Epithelial cell of prostate (primary cell): Measurements from ENCODE around the gene TNFRSF4.
"Not testable (repeated sequence)": the region's sequence is repeated elsewhere in the genome, so short reads cannot be mapped to it uniquely, and the experiment has no call there.

Experiments used
- DNase-seq: peaks from one replicate; pipeline ENCODE4 v3.0.0-alpha.2; 2011; ENCODE audit warnings: low read depth, low spot score
- H3K27ac ChIP-seq: fragments of 450-650 bp; 2 replicates; pipeline ENCODE4 v1.5.1; 2017; ENCODE audit warnings: mild to moderate bottlenecking

Gene TNFRSF4

GRCh38 chr1:1185101-1185765 is 28.7 kb downstream of the TNFRSF4 start:
- no peak overlapping the region for H3K27ac ChIP-seq
- no peak for DNase-seq

GRCh38 chr1:1183833-1184775 is 29.8 kb downstream of the TNFRSF4 start:
- no peak overlapping the region for H3K27ac ChIP-seq
- DNase-seq: no peak

- no peak for DNase-seq
- no peak overlapping the region for H3K27ac ChIP-seq
These were observed 30.7 kb downstream of the TNFRSF4 start for GRCh38 chr1:1183221-1183747.

- no peak overlapping the region for H3K27ac ChIP-seq
- DNase-seq: no peak
These were observed 31.3 kb downstream of the TNFRSF4 start for GRCh38 chr1:1182491-1183220.

GRCh38 chr1:1181938-1182410 is 32.0 kb downstream of the TNFRSF4 start:
- DNase-seq: no peak
- H3K27ac ChIP-seq: no peak overlapping the region

GRCh38 chr1:1181129-1181937 is 32.6 kb downstream of the TNFRSF4 start:
- DNase-seq: no peak
- no peak overlapping the region for H3K27ac ChIP-seq

- DNase-seq: no peak
- H3K27ac ChIP-seq: no peak overlapping the region
These were observed 33.7 kb downstream of the TNFRSF4 start for GRCh38 chr1:1179983-1180861.

- DNase-seq: no peak
- H3K27ac ChIP-seq: no peak overlapping the region
These were observed 34.5 kb downstream of the TNFRSF4 start for GRCh38 chr1:1179346-1179982.

- no peak overlapping the region for H3K27ac ChIP-seq
- no peak for DNase-seq
These were observed 35.1 kb downstream of the TNFRSF4 start for GRCh38 chr1:1178794-1179331.

GRCh38 chr1:1177452-1178206 is 36.3 kb downstream of the TNFRSF4 start:
- no peak overlapping the region for H3K27ac ChIP-seq
- DNase-seq: no peak

GRCh38 chr1:1176931-1177330 is 37.0 kb downstream of the TNFRSF4 start:
- no peak for DNase-seq
- H3K27ac ChIP-seq: no peak overlapping the region

- not testable (repeated sequence) for DNase-seq, H3K27ac ChIP-seq
These were observed 37.7 kb downstream of the TNFRSF4 start for GRCh38 chr1:1176063-1176761.

- H3K27ac ChIP-seq: no peak overlapping the region
- no peak for DNase-seq
These were observed 38.5 kb downstream of the TNFRSF4 start for GRCh38 chr1:1175221-1176062.

GRCh38 chr1:1173793-1174415 is 40.0 kb downstream of the TNFRSF4 start, which contains the start of gene TTLL10:
TTLL10 (plus strand) TSS chr1:1173880; CDS start chr1:1179216, 5,336 bp downstream.
- no peak for DNase-seq

More at GRCh38 chr1:1173793-1174415, 40.0 kb downstream of the TNFRSF4 start, which contains the start of gene TTLL10:
- H3K27ac ChIP-seq: no peak within 1 kb of the TSS
